SK-N-SH treated with all-trans-retinoic acid at 6 μM for 48 hours (cell line): ENCODE data around the gene TLR9.

Source experiments
- ARNTL ChIP-seq: fragments of 450-650 bp; formaldehyde crosslinking; IDR thresholded peaks from 2 replicates; pipeline ENCODE4 v1.5.0; 2020; ENCODE audit warnings: low read depth, mild to moderate bottlenecking, moderate library complexity, borderline replicate concordance
- BACH2 ChIP-seq: fragments of 250-450 bp; sonication (Bioruptor Pico); IDR thresholded peaks from 2 replicates; pipeline ENCODE4 v1.9.0; 2021; ENCODE audit warnings: mild to moderate bottlenecking, borderline replicate concordance
- GLIS3 ChIP-seq: fragments of 250-450 bp; sonication (Bioruptor Pico); IDR thresholded peaks from 2 replicates; pipeline ENCODE4 v1.5.0; 2020; ENCODE audit warnings: mild to moderate bottlenecking, moderate library complexity
- ISL1 ChIP-seq: fragments of 250-450 bp; sonication (Bioruptor Pico); IDR thresholded peaks from 2 replicates; pipeline ENCODE4 v2.1.2; 2022; ENCODE audit warnings: mild to moderate bottlenecking, moderate library complexity
- OSR1 ChIP-seq: fragments of 250-450 bp; sonication (Bioruptor Pico); IDR thresholded peaks from 2 replicates; pipeline ENCODE4 v1.8.0; 2022; ENCODE audit warnings: moderate library complexity, mild to moderate bottlenecking, inconsistent platforms
- RARB ChIP-seq: fragments of 250-450 bp; sonication (Bioruptor Pico); IDR thresholded peaks from 2 replicates; pipeline ENCODE4 v1.8.0; 2021; ENCODE audit warnings: mild to moderate bottlenecking, moderate library complexity
- SNAI2 ChIP-seq: fragments of 250-450 bp; sonication (Bioruptor Pico); IDR thresholded peaks from 2 replicates; pipeline ENCODE4 v1.5.0; 2020; ENCODE audit warnings: mild to moderate bottlenecking, moderate library complexity
- ZC3H10 ChIP-seq: fragments of 250-450 bp; sonication (Bioruptor Pico); IDR thresholded peaks from 2 replicates; pipeline ENCODE4 v1.5.1; 2021; ENCODE audit warnings: mild to moderate bottlenecking, moderate library complexity
- ZFP3 ChIP-seq: fragments of 250-450 bp; sonication (Bioruptor Pico); IDR thresholded peaks from 2 replicates; pipeline ENCODE4 v1.5.0; 2020; ENCODE audit warnings: mild to moderate bottlenecking, moderate library complexity
- ZFP30 ChIP-seq: fragments of 450-650 bp; formaldehyde crosslinking; IDR thresholded peaks from 2 replicates; pipeline ENCODE4 v1.5.0; 2022; ENCODE audit warnings: mild to moderate bottlenecking, moderate library complexity
- ZNF70 ChIP-seq: fragments of 450-650 bp; formaldehyde crosslinking; IDR thresholded peaks from 2 replicates; pipeline ENCODE4 v1.5.0; 2020; ENCODE audit warnings: mild to moderate bottlenecking, moderate library complexity
- TF ChIP-seq, protein P1 (sequence below): fragments of 250-450 bp; sonication (Bioruptor Pico); IDR thresholded peaks from 2 replicates; pipeline ENCODE4 v1.8.0; 2021; ENCODE audit warnings: low read depth, mild to moderate bottlenecking, moderate library complexity, borderline replicate concordance

DNA sequence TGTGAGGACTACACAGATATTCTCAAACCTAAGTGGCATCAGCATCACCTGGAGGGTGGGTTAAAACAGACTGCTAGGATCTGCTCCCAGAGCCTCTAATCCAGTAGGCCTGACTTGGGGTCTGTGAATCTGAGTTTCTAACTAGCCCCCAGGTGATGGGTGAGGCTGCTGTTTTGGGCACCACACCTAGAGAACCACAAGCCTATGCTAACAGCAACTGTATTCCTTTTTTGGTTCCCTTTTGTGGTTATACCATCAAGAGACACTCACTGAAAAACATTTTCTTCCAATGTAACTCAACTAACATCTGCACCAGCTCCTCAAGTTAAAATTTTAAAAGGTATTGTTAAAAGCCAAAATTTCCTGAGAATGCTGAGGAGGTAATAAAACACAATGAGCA, 37.0 kb upstream of the TLR9 start:
- no peak for TF ChIP-seq BACH2 (CRISPR knock-in tag)
- TF ChIP-seq ARNTL (CRISPR knock-in tag) = no peak
- no peak for TF ChIP-seq ZFP30 (CRISPR knock-in tag)
- TF ChIP-seq RARB (CRISPR knock-in tag) = no peak
- no peak for TF ChIP-seq ZFP3 (CRISPR knock-in tag)
- TF ChIP-seq ISL1 (CRISPR knock-in tag) = no peak
- no peak for TF ChIP-seq SNAI2 (CRISPR knock-in tag)
- TF ChIP-seq, protein P1, sequence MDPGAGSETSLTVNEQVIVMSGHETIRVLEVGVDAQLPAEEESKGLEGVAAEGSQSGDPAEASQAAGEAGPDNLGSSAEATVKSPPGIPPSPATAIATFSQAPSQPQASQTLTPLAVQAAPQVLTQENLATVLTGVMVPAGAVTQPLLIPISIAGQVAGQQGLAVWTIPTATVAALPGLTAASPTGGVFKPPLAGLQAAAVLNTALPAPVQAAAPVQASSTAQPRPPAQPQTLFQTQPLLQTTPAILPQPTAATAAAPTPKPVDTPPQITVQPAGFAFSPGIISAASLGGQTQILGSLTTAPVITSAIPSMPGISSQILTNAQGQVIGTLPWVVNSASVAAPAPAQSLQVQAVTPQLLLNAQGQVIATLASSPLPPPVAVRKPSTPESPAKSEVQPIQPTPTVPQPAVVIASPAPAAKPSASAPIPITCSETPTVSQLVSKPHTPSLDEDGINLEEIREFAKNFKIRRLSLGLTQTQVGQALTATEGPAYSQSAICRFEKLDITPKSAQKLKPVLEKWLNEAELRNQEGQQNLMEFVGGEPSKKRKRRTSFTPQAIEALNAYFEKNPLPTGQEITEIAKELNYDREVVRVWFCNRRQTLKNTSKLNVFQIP (CRISPR knock-in tag) = no peak
- TF ChIP-seq GLIS3 (CRISPR knock-in tag) = no peak
- no peak for TF ChIP-seq OSR1
- TF ChIP-seq ZC3H10 (CRISPR knock-in tag) = no peak
- TF ChIP-seq ZNF70 = no peak
